ENCODE data around the gene SDHD. TPM values are rescaled to one million over a fixed set of nuclear protein-coding genes. Genes with fewer than 3 reads are reported as not detected.

Gene SDHD
- total and polyA plus RNA-seq, 10 of the 15 experiments (the other 5 are each of a cell fraction or from before 2014, with no cell fraction given), result 114 to 775 (median 187) TPM

DNA sequence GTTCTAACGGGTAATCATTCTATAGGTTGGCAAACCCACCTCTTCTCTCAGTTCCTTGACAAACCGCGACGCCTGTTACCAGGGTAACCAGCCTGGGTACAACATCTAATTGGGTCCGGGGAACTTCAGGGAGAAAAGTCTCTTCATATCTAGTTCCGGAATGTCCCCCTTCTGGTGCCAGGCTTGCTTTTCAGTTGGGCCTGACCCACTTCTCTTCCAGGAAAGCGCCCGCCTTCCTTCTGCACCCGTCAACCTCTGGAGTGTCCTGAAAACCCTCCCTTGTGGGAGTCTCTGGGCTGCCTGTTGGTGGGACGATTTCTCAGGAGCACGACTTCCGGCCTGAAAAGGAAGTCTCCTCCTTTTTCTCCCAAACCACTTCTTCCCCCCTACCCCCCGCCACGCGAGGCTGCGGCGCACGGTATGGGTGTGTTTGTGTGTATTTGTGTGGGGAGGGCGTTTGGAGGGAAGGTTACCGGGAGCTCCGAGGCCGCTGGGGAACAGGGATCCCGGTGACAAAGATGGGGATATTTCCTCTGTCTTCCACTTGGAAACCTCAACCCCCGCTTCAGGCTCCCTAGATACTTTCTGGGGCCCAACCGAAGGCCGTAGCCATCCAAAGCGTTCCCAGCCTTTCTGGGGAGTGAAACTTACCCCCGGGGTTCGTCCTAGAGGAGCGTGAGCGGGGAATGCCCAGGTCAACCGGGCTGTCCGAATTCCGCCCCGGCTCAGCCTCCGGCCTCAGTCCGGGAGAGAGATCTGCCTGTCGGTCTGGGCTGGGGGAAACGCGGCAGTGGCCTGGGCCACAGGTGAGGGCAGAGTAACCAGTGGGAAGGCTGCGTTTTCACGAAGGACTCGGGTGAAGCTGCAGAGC lies 12.5 kb upstream of the SDHD start, which contains the start of the genes NKAPD1 and PIH1D2 (continued):
- TF ChIP-seq SIX5 (IDR thresholded peaks at IDR 0.05; ENCODE audit: low read depth, low read length, severe bottlenecking) (no peak), BMI1 (IDR thresholded peaks at IDR 0.05; ENCODE audit: borderline replicate concordance) (peak; percentile 97), ATF7 (IDR thresholded peaks at IDR 0.05; ENCODE audit: low read depth) (peak; percentile 78), SMAD1 (IDR thresholded peaks at IDR 0.05; ENCODE audit: low read depth, partially characterized antibody) (peak; percentile 44), POLR2AphosphoS5 (IDR thresholded peaks at IDR 0.05; ENCODE audit: low read length) (peak; percentile 67; the same call in 1 of the 2 replicates), EP300 (IDR thresholded peaks at IDR 0.05; ENCODE audit: borderline replicate concordance in 1 of 2, control insufficient read depth in 1 of 2, low read depth in 2 of 2, low read length in 2 of 2) (no peak), ATF2 (IDR thresholded peaks at IDR 0.05; ENCODE audit: low read length) (peak; percentile 37; the same call in 1 of the 2 replicates), TBL1XR1 (IDR thresholded peaks at IDR 0.05; ENCODE audit: low read depth, low read length) (no peak), E2F8 (IDR thresholded peaks at IDR 0.05; ENCODE audit: low read depth, partially characterized antibody) (peak; percentile 99), SMC3 (IDR thresholded peaks at IDR 0.05; ENCODE audit: borderline replicate concordance, low read length) (no peak), HDGF (IDR thresholded peaks at IDR 0.05) (no peak), NFXL1 (IDR thresholded peaks at IDR 0.05; ENCODE audit: borderline replicate concordance) (no peak), ZNF622 (IDR thresholded peaks at IDR 0.05) (no peak), KLF5 (IDR thresholded peaks at IDR 0.05; ENCODE audit: partially characterized antibody) (peak; percentile 91), ZBTB4 (CRISPR knock-in tag; IDR thresholded peaks at IDR 0.05) (no peak)
- TF ChIP-seq, protein P1, sequence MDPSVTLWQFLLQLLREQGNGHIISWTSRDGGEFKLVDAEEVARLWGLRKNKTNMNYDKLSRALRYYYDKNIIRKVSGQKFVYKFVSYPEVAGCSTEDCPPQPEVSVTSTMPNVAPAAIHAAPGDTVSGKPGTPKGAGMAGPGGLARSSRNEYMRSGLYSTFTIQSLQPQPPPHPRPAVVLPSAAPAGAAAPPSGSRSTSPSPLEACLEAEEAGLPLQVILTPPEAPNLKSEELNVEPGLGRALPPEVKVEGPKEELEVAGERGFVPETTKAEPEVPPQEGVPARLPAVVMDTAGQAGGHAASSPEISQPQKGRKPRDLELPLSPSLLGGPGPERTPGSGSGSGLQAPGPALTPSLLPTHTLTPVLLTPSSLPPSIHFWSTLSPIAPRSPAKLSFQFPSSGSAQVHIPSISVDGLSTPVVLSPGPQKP (IDR thresholded peaks at IDR 0.05; ENCODE audit: low read depth, low read length), result peak; percentile 58; the same call in 1 of the 2 replicates
